Activated CD8-positive, alpha-beta memory T cell treated with anti-CD3 and anti-CD28 coated beads, Interleukin-2, amount 10 ng/mL, durations not matched to agents 7 days and 5 days (primary cell): ENCODE results near the gene KRT1. TPM values are rescaled to one million over a fixed set of nuclear protein-coding genes. Genes with fewer than 3 reads are reported as not detected.
A peak's percentile ranks its signal among the peaks of the same experiment; 100 is the strongest.

Experiments
- ATAC-seq: fragments of 150-1000 bp; cut with Tn5 transposase; one replicate; pipeline ENCODE4 v1.10.0; 2021; ENCODE audit warnings: moderate library complexity
- CTCF ChIA-PET: fragments of 350-600 bp; sonication (Branson Sonifier 250); formaldehyde crosslinking; loops from one replicate; lab custom pipeline; 2021; ENCODE audit warnings: antibody characterized with exemption; lab: Charles Lee
- DNase-seq: peaks from one replicate; pipeline ENCODE4 v3.0.0-alpha.2; 2020
- H3K27ac Mint-ChIP-seq: one replicate; pipeline ENCODE4 v1.8.0; 2021; ENCODE audit warnings: mild to moderate bottlenecking, mixed read lengths
- H3K27me3 Mint-ChIP-seq: one replicate; pipeline ENCODE4 v1.8.0; 2021; ENCODE audit warnings: mixed read lengths
- H3K36me3 Mint-ChIP-seq: one replicate; pipeline ENCODE4 v1.8.0; 2021; ENCODE audit warnings: mild to moderate bottlenecking, mixed read lengths
- H3K4me1 Mint-ChIP-seq: one replicate; pipeline ENCODE4 v1.8.0; 2021; ENCODE audit warnings: mixed read lengths
- H3K4me3 Mint-ChIP-seq: one replicate; pipeline ENCODE4 v1.8.0; 2021; ENCODE audit warnings: mild to moderate bottlenecking, moderate library complexity, mixed read lengths
- H3K9me3 Mint-ChIP-seq: one replicate; pipeline ENCODE4 v1.8.0; 2022; ENCODE audit warnings: low read depth, mixed read lengths
- total RNA-seq, 2 experiments: library from RNA; stranded (reverse); gene quantifications; one replicate each; pipeline ENCODE4 v1.2.3, GENCODE V29; 2021

The KRT1 gene
- total RNA-seq, 2 experiments from 2014 or later, result not detected

- no peak overlapping the region for H3K4me3 Mint-ChIP-seq
- peaks cover 7% of the 10 kb centered on the region for H3K27me3 Mint-ChIP-seq
- no peak overlapping the region for H3K27ac Mint-ChIP-seq
- CTCF ChIA-PET, result no interaction called here
- H3K4me1 Mint-ChIP-seq, result peaks cover 35% of the 10 kb centered on the region
- no peaks in the 10 kb centered on the region for H3K36me3 Mint-ChIP-seq
- peak; percentile 29 for DNase-seq
- H3K9me3 Mint-ChIP-seq, result no peaks in the 10 kb centered on the region
- no peak for ATAC-seq
Measured at GRCh38 chr12:52631676-52632459, 48.3 kb downstream of the KRT1 start.

DNA sequence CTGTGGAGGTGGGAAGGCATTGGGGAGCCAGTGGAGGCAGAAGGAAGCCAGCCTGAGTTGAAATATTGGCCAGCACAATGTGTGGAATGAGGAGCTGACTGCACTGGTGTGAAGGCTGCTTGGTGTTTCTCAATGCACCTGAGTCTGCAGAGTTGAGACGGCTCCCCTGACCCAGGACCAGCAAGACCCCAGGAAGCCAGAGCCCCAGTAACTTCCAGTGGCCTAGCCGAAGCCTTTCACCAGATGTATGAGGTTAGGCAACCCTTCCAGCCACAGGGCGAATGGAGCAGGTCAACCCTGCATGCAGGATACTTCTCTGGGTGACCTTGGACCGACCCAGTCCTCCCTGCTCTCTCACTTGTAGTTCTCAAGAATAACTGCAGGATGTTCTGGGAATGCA, 48.9 kb downstream of the KRT1 start:
- Mint-ChIP-seq H3K27ac (no peak overlapping the region), H3K4me3 (no peak overlapping the region), H3K27me3 (peaks cover 4% of the 10 kb centered on the region), H3K36me3 (no peaks in the 10 kb centered on the region), H3K9me3 (no peaks in the 10 kb centered on the region), H3K4me1 (peaks cover 32% of the 10 kb centered on the region)
- CTCF ChIA-PET, result no interaction called here
- DNase-seq (peak; percentile 29), ATAC-seq (no peak)

- H3K36me3 Mint-ChIP-seq, result no peaks in the 10 kb centered on the region
- CTCF ChIA-PET, result no interaction called here
- peaks cover 29% of the 10 kb centered on the region for H3K4me1 Mint-ChIP-seq
- ATAC-seq (no peak), DNase-seq (peak; percentile 39)
- H3K4me3 Mint-ChIP-seq, result no peak overlapping the region
- H3K27ac Mint-ChIP-seq, result no peak overlapping the region
- H3K27me3 Mint-ChIP-seq, result peaks cover 4% of the 10 kb centered on the region
- H3K9me3 Mint-ChIP-seq, result no peaks in the 10 kb centered on the region
Measured at GRCh38 chr12:52630599-52631200, 49.5 kb downstream of the KRT1 start.

DNA sequence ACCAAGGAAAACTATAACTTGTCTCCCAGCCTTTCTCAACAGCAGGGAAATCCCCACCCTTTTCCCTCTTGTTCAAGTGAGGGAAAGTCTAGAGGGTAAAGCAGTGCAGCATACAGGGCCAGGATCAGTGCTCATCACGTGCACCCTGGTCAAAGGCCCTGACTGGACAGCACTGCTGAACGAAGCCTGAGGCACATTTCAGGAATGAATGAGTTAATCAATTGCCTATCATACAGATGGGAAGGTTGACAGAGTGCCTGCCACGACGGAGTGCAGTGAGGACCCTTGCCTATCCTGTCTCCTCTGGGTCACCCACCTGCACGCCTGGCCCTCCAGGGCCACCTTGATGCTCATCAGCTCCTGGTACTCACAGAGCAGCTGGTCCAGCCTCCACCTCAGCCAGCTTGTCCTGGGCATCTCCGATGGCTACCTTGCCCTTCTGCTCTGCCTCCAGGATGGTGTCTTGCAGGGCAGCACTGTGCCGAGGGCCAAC, 50.2 kb downstream of the KRT1 start:
- DNase-seq, result peak; percentile 30
- H3K27ac Mint-ChIP-seq, result no peak overlapping the region

GRCh38 chr12:52629281-52630007, 50.8 kb downstream of the KRT1 start:
- ATAC-seq (no peak), DNase-seq (no peak)
- H3K27me3 Mint-ChIP-seq, result peaks cover 9% of the 10 kb centered on the region
- H3K27ac Mint-ChIP-seq, result no peak overlapping the region
- H3K4me3 Mint-ChIP-seq, result no peak overlapping the region
- H3K36me3 Mint-ChIP-seq, result no peaks in the 10 kb centered on the region
- CTCF ChIA-PET, result interaction anchor here (1.0 kb wide), 1 partner anchor 241 kb away, joined by 3 read pairs; no protein-coding TSS in a partner anchor
- H3K9me3 Mint-ChIP-seq, result no peaks in the 10 kb centered on the region
- peaks cover 29% of the 10 kb centered on the region for H3K4me1 Mint-ChIP-seq

More for the DNA sequence above, 50.2 kb downstream of the KRT1 start:
- no peak overlapping the region for H3K4me3 Mint-ChIP-seq
- H3K27me3 Mint-ChIP-seq, result peaks cover 5% of the 10 kb centered on the region
- CTCF ChIA-PET, result no interaction called here
- ATAC-seq, result no peak
- no peaks in the 10 kb centered on the region for H3K36me3 Mint-ChIP-seq
- no peaks in the 10 kb centered on the region for H3K9me3 Mint-ChIP-seq
- H3K4me1 Mint-ChIP-seq, result peaks cover 29% of the 10 kb centered on the region

GRCh38 chr12:52628841-52629240, 51.4 kb downstream of the KRT1 start:
- H3K9me3 Mint-ChIP-seq, result no peaks in the 10 kb centered on the region
- ATAC-seq (no peak), DNase-seq (no peak)
- no peaks in the 10 kb centered on the region for H3K36me3 Mint-ChIP-seq
- H3K4me1 Mint-ChIP-seq, result peaks cover 23% of the 10 kb centered on the region
- H3K4me3 Mint-ChIP-seq, result no peak overlapping the region
- H3K27me3 Mint-ChIP-seq, result peaks cover 12% of the 10 kb centered on the region
- H3K27ac Mint-ChIP-seq, result no peak overlapping the region
- CTCF ChIA-PET, result interaction anchor here (1.0 kb wide), 1 partner anchor 242 kb away, joined by 3 read pairs; no protein-coding TSS in a partner anchor

DNA sequence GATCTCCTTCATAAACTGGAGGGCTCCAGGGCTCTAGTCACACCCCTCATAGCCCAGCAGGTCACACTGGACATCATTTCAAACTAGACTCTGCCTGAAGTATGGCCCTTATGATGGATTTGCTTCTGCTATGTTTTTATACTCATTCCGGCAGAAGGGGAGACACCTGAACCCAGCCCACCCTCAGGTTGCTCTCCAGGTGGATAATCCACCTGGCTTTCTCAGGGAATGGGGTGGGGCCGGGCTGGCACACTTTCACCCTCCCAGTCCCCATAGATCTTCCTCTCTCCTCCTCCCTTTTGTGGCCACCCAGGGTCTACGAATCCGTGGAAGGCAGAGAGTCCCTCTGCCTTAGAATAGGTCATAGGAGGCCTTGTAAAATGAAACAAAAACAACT, 52.1 kb downstream of the KRT1 start:
- Mint-ChIP-seq H3K4me1 (peaks cover 15% of the 10 kb centered on the region), H3K9me3 (no peaks in the 10 kb centered on the region), H3K36me3 (no peaks in the 10 kb centered on the region), H3K27me3 (peaks cover 12% of the 10 kb centered on the region), H3K27ac (no peak overlapping the region), H3K4me3 (no peak overlapping the region)
- no peak for ATAC-seq
- peak; percentile 35 for DNase-seq
- CTCF ChIA-PET, result no interaction called here

GRCh38 chr12:52627395-52628110, 52.7 kb downstream of the KRT1 start:
- Mint-ChIP-seq H3K36me3 (no peaks in the 10 kb centered on the region), H3K27me3 (peaks cover 15% of the 10 kb centered on the region), H3K4me1 (peaks cover 11% of the 10 kb centered on the region), H3K4me3 (no peak overlapping the region), H3K9me3 (no peaks in the 10 kb centered on the region), H3K27ac (no peak overlapping the region)
- ATAC-seq (no peak), DNase-seq (no peak)
- CTCF ChIA-PET, result no interaction called here

Other genes with a start within 250 kb of the KRT1 start
- gene KRT75, start 246.0 kb downstream of the KRT1 start, total RNA-seq, result not detected
- not detected for gene KRT6B, start 228.3 kb downstream of the KRT1 start, total RNA-seq
- not detected for gene KRT6C, start 206.6 kb downstream of the KRT1 start, total RNA-seq
- gene KRT6A, start 187.2 kb downstream of the KRT1 start, total RNA-seq, result not detected
- not detected for gene KRT5, start 160.0 kb downstream of the KRT1 start, total RNA-seq
- gene KRT71, start 127.3 kb downstream of the KRT1 start, total RNA-seq, result not detected
- not detected for gene KRT74, start 106.6 kb downstream of the KRT1 start, total RNA-seq
- gene KRT72, start 78.9 kb downstream of the KRT1 start, total RNA-seq, result under 1 TPM in 1 of 2 experiments, not detected in 1; 0.15 TPM
- gene KRT73, start 61.8 kb downstream of the KRT1 start, total RNA-seq, result not detected
- gene KRT2, start 28.2 kb downstream of the KRT1 start, total RNA-seq, result not detected
- not detected for gene KRT77, start 23.1 kb upstream of the KRT1 start, total RNA-seq
- gene KRT76, start 96.9 kb upstream of the KRT1 start, total RNA-seq, result not detected
- not detected for gene KRT3, start 115.7 kb upstream of the KRT1 start, total RNA-seq
- gene KRT4, start 133.7 kb upstream of the KRT1 start, total RNA-seq, result not detected
- under 1 TPM in 1 of 2 experiments, not detected in 1; 0.23 TPM for gene KRT79, start 153.9 kb upstream of the KRT1 start, total RNA-seq
- gene KRT78, start 168.6 kb upstream of the KRT1 start, total RNA-seq, result not detected
- gene KRT8, start 224.7 kb upstream of the KRT1 start, total RNA-seq, result under 1 TPM; 0.26 to 0.41 TPM